K562 (cell line): ENCODE measurements around the gene NLK. TPM values are rescaled to one million over a fixed set of nuclear protein-coding genes. Genes with fewer than 3 reads are reported as not detected.

Source experiments
- ATAC-seq: fragments of 200-7000 bp; cut with Tn5 transposase; 3 replicates; pipeline ENCODE4 v1.9.1; 2020; ENCODE audit warnings: moderate library complexity
- BruUV-seq: library from RNA; stranded (reverse); fragments of 400-500 nt; replicated peaks from 2 replicates; lab custom pipeline; 2021; lab: Mats Ljungman, UMichigan
- CTCF ChIA-PET: fragments of 300-600 bp; formaldehyde crosslinking; extraction: SDS; loops from one replicate; lab custom pipeline; 2021; ENCODE audit warnings: low intra/inter-chr PET ratio; lab: Yijun Ruan, JAX
- POLR2A ChIA-PET: fragments of 300-600, 350-650 bp; sonication (Branson Sonifier 250); formaldehyde crosslinking; extraction: SDS; loops from one replicate; lab custom pipeline; 2021; ENCODE audit warnings: antibody characterized with exemption, inconsistent platforms; lab: Yijun Ruan, JAX
- DNase-seq, 4 experiments: peaks; one replicate each; pipeline versions ENCODE4 v3.0.0 to v3.0.0-alpha.2; 2011 to 2018; ENCODE audit warnings: low spot score in 3 of 4, mixed read lengths in 3 of 4; ENCODE audit errors: extremely low read depth in 1 of 4
- FAIRE-seq: peaks from 2 replicates; lab custom pipeline; 2011; peaks lifted over from hg19 to GRCh38; lab: Jason Lieb, UNC
- H2AFZ ChIP-seq: 2 replicates; pipeline ENCODE4 v1.6.0; 2011; ENCODE audit warnings: low read depth, low read length, control low read depth, inconsistent platforms
- H3K27ac ChIP-seq: fragments of 200-600 bp; 3 replicates; pipeline ENCODE4 v1.8.0; 2011; ENCODE audit warnings: low read depth, mild to moderate bottlenecking, control low read depth, inconsistent platforms, low read length, moderate library complexity, mixed read lengths; ENCODE audit errors: extremely low read depth
- H3K27me3 ChIP-seq, 2 experiments: fragments of 300-600 bp in 1 of 2; 2 replicates in 1 of 2; 3 replicates in 1 of 2; pipeline versions ENCODE4 v1.6.0 to v1.8.0; 2011; ENCODE audit warnings: inconsistent platforms in 2 of 2, low read length in 2 of 2, mild to moderate bottlenecking in 1 of 2, mixed read lengths in 1 of 2, moderate library complexity in 1 of 2; ENCODE audit not compliant: control insufficient read depth in 2 of 2, insufficient read depth in 2 of 2
- H3K36me3 ChIP-seq: fragments of 300-600 bp; 3 replicates; pipeline ENCODE4 v1.8.0; 2011; ENCODE audit warnings: mild to moderate bottlenecking, low read length, inconsistent platforms; ENCODE audit not compliant: control insufficient read depth, insufficient read depth
- H3K4me1 ChIP-seq, 2 experiments: fragments of 200-600 bp in 1 of 2; replicated peaks in 1 of 2; 2 replicates in 1 of 2; 3 replicates in 1 of 2; pipeline versions ENCODE4 v1.5.1 to v1.8.0; 2011; ENCODE audit warnings: inconsistent platforms in 2 of 2, low read length in 2 of 2, mild to moderate bottlenecking in 1 of 2, mixed read lengths in 1 of 2, moderate library complexity in 1 of 2; ENCODE audit not compliant: control insufficient read depth in 2 of 2, insufficient read depth in 2 of 2
- H3K4me2 ChIP-seq: 2 replicates; pipeline ENCODE4 v1.6.1; 2011; ENCODE audit warnings: low read length, control low read depth, inconsistent platforms, mixed read lengths; ENCODE audit not compliant: insufficient read depth
- H3K4me3 ChIP-seq: fragments of 200-600 bp; sonication (generic), shearing (Covaris generic); 2 replicates; pipeline ENCODE4 v1.5.1; 2016; ENCODE audit warnings: control low read depth, inconsistent platforms
- H3K79me2 ChIP-seq: fragments of 200-600 bp; 3 replicates; pipeline ENCODE4 v1.8.0; 2011; ENCODE audit warnings: low read length, inconsistent platforms; ENCODE audit not compliant: control insufficient read depth, insufficient read depth
- H3K9ac ChIP-seq, 2 experiments: 2 replicates each; pipeline versions ENCODE4 v1.6.0 to v1.6.1; 2011; ENCODE audit warnings: low read depth in 2 of 2, low read length in 2 of 2, control low read depth in 1 of 2, inconsistent platforms in 1 of 2, mild to moderate bottlenecking in 1 of 2, mixed read lengths in 1 of 2; ENCODE audit not compliant: insufficient read depth in 1 of 2
- H3K9me1 ChIP-seq: one replicate; pipeline ENCODE4 v1.6.0; 2011; ENCODE audit warnings: inconsistent platforms, mild to moderate bottlenecking, low read length, moderate library complexity; ENCODE audit not compliant: control insufficient read depth, insufficient read depth
- H3K9me3 ChIP-seq: replicated peaks from 2 replicates; pipeline ENCODE4 v1.5.1; 2011; ENCODE audit warnings: low read depth, low read length, inconsistent platforms; ENCODE audit not compliant: control insufficient read depth, insufficient read depth
- H4K20me1 ChIP-seq: replicated peaks from 2 replicates; pipeline ENCODE4 v1.6.1; 2011; ENCODE audit warnings: low read length, inconsistent platforms, mixed read lengths; ENCODE audit not compliant: control insufficient read depth, insufficient read depth
- ASH1L ChIP-seq: fragments of 450-650 bp; IDR thresholded peaks from 2 replicates; pipeline ENCODE4 v1.6.1; 2018; ENCODE audit warnings: borderline replicate concordance, mild to moderate bottlenecking, low read depth; ENCODE audit not compliant: partially characterized antibody
- BACH1 ChIP-seq: fragments of 200-800 bp; sonication (Bioruptor generic); IDR thresholded peaks from 2 replicates; pipeline ENCODE4 v1.6.1; 2016; ENCODE audit warnings: missing genetic modification characterization, missing compliant biosample characterization
- CEBPZ ChIP-seq: fragments of 150-350 bp; IDR thresholded peaks from 2 replicates; pipeline ENCODE4 v1.6.1; 2014; ENCODE audit warnings: low read depth, mild to moderate bottlenecking, low read length, borderline replicate concordance
- CHAMP1 ChIP-seq: fragments of 450-650 bp; IDR thresholded peaks from 2 replicates; pipeline ENCODE4 v1.6.1; 2016; ENCODE audit warnings: mild to moderate bottlenecking
- DMBX1 ChIP-seq: fragments of 250-450 bp; sonication (Bioruptor Pico); IDR thresholded peaks from 2 replicates; pipeline ENCODE4 v1.8.0; 2022; ENCODE audit warnings: inconsistent platforms, mild to moderate bottlenecking, moderate library complexity, borderline replicate concordance
- ELF1 ChIP-seq: fragments of 200-800 bp; sonication (Bioruptor generic); IDR thresholded peaks from 2 replicates; pipeline ENCODE4 v1.6.1; 2016; ENCODE audit warnings: missing genetic modification characterization, missing compliant biosample characterization
- GATA2 ChIP-seq: sonication (generic); formaldehyde crosslinking; IDR thresholded peaks from 2 replicates; pipeline ENCODE4 v1.4.0; 2020; ENCODE audit warnings: mild to moderate bottlenecking, missing genetic modification reagents
- HDAC2 ChIP-seq: fragments of 450-650 bp; IDR thresholded peaks from 2 replicates; pipeline ENCODE4 v1.6.1; 2016; ENCODE audit warnings: mild to moderate bottlenecking
- MAFK ChIP-seq: IDR thresholded peaks from 2 replicates; pipeline ENCODE4 v1.6.1; 2011; ENCODE audit warnings: low read length, improper control_type of control experiment
- MIER1 ChIP-seq: fragments of 450-650 bp; IDR thresholded peaks from 2 replicates; pipeline ENCODE4 v1.6.1; 2016; ENCODE audit warnings: antibody characterized with exemption, mild to moderate bottlenecking, low read depth
- MTA2 ChIP-seq: fragments of 450-650 bp; IDR thresholded peaks from 2 replicates; pipeline ENCODE4 v1.6.1; 2016; ENCODE audit warnings: low read depth
- MXD1 ChIP-seq: fragments of 250-450 bp; sonication (Bioruptor Pico); IDR thresholded peaks from 2 replicates; pipeline ENCODE4 v1.8.0; 2021; ENCODE audit warnings: borderline replicate concordance, mild to moderate bottlenecking, moderate library complexity; ENCODE audit not compliant: poor library complexity, severe bottlenecking
- SOX6 ChIP-seq: fragments of 450-650 bp; IDR thresholded peaks from 2 replicates; pipeline ENCODE4 v1.6.1; 2014; ENCODE audit warnings: mild to moderate bottlenecking
- TCF7 ChIP-seq: sonication (generic); IDR thresholded peaks from 2 replicates; pipeline ENCODE4 v1.6.1; 2016; ENCODE audit warnings: antibody characterized with exemption, borderline replicate concordance
- TOE1 ChIP-seq, 2 experiments: fragments of 450-650 bp in 1 of 2; sonication (generic) in 1 of 2; formaldehyde crosslinking in 1 of 2; IDR thresholded peaks; 2 replicates each; pipeline versions ENCODE4 v1.7.1 to v1.8.0; 2016 to 2022; ENCODE audit warnings: borderline replicate concordance in 2 of 2, mild to moderate bottlenecking in 2 of 2, antibody characterized with exemption in 1 of 2, inconsistent platforms in 1 of 2, low read depth in 1 of 2, missing genetic modification reagents in 1 of 2, moderate library complexity in 1 of 2
- ZNF444 ChIP-seq: fragments of 250-450 bp; sonication (Bioruptor Pico); IDR thresholded peaks from 2 replicates; pipeline ENCODE4 v1.4.0; 2020; ENCODE audit warnings: mild to moderate bottlenecking, moderate library complexity
- ZNF79 ChIP-seq: fragments of 250-450 bp; sonication (Bioruptor Pico); IDR thresholded peaks from 2 replicates; pipeline ENCODE4 v1.4.0; 2020; ENCODE audit warnings: low read depth, mild to moderate bottlenecking, moderate library complexity
- WGBS: fragments of 100-300 bp; shearing (Covaris generic); methylation state at CpG from one replicate; pipeline ENCODE4 v1.1.6; 2016; ENCODE audit warnings: low coverage, mixed read lengths; ENCODE audit not compliant: insufficient coverage; ENCODE audit errors: missing lambda C conversion rate; 5-methylcytosine and 5-hydroxymethylcytosine counted together
- in situ Hi-C: fragments of 300-500 bp; cut with MboI; formaldehyde crosslinking; loops from 4 replicates; pipeline ENCODE4 v1.15.0; 2018; ENCODE audit warnings: inconsistent platforms, mixed read lengths
- intact Hi-C: fragments of 100-400 bp; cut with micrococcal nuclease; formaldehyde crosslinking; loops from 2 replicates; pipeline ENCODE4 v1.14.2; 2022
- polyA plus RNA-seq, 8 experiments: library from polyadenylated mRNA; depleted of rRNA in 4 of 8; stranded (reverse) in 5 of 8; unstranded in 3 of 8; fragments of >200 nt; fragmentation: Nextera tagmentation in 2 of 8; fragmentation: Illumina TruSeq in 1 of 8; extraction: Ambion mirVana in 2 of 8; extraction: Trizol in 1 of 8; gene quantifications; 2 replicates each; pipeline versions ENCODE4 v1.2.1 to v1.2.3, GENCODE V29; 2011 to 2014; ENCODE audit warnings: inconsistent platforms in 1 of 8, missing spikeins in 1 of 8
- total RNA-seq, 7 experiments: library from RNA; depleted of rRNA in 6 of 7; stranded (reverse); fragments of >200 nt in 6 of 7; fragmentation: Illumina TruSeq in 2 of 7; extraction: Trizol in 2 of 7; gene quantifications; 2 replicates each; pipeline versions ENCODE4 v1.2.1 to v1.2.3, GENCODE V29; 2011 to 2021; ENCODE audit warnings: low replicate concordance in 1 of 7

NLK gene
- total and polyA plus RNA-seq, 9 of the 15 experiments (the other 6 are each of a cell fraction or from before 2014, with no cell fraction given) = 10.9 to 59.6 (median 26.7) TPM

- Histone ChIP-seq H3K27ac (no peak overlapping the region), H3K4me3 (no peak overlapping the region), H3K9me3 (no peaks in the 10 kb centered on the region), H3K36me3 (peaks cover 10% of the 10 kb centered on the region; the same call in 2 of the 3 replicates), H3K4me1 (peaks cover 4 to 15% of the 10 kb centered on the region in 2 experiments; a peak in 4 of 5 replicates), H3K4me2 (no peak overlapping the region), H3K9ac (no peak overlapping the region), H4K20me1 (no peaks in the 10 kb centered on the region), H2AFZ (no peak overlapping the region), H3K9me1 (no peaks in the 10 kb centered on the region), H3K79me2 (no peaks in the 10 kb centered on the region), H3K27me3 (no peaks in the 10 kb centered on the region)
- WGBS = 87% methylated on average over 3 of the region's 3 CpGs
- no TSS peak for BruUV-seq
- ChIA-PET POLR2A (no interaction called here), CTCF (no interaction called here)
- intact Hi-C loops (loop anchor here (10.0 kb wide), 2 partner anchors 46 to 134 kb away; partner anchors contain the start of gene NLK), in situ Hi-C loops (no loop called here)
- ATAC-seq (no peak), DNase-seq (no peak), FAIRE-seq (no peak)
- TF ChIP-seq MXD1 (CRISPR knock-in tag) (no peak), SOX6 (no peak), CHAMP1 (no peak), ELF1 (tag) (no peak), MAFK (no peak), HDAC2 (no peak), TOE1 (IDR thresholded peaks at IDR 0.05; ENCODE audit: borderline replicate concordance) (no peak), TOE1 (CRISPR knock-in tag; IDR thresholded peaks at IDR 0.05; ENCODE audit: borderline replicate concordance, low read depth) (no peak), TCF7 (no peak), GATA2 (no peak), ZNF444 (CRISPR knock-in tag) (no peak), MIER1 (no peak), ASH1L (no peak), ZNF79 (no peak), CEBPZ (no peak), DMBX1 (CRISPR knock-in tag) (no peak), MTA2 (no peak), BACH1 (tag) (no peak)
Measured at GRCh38 chr17:28178800-28179199, 136.3 kb downstream of the NLK start.
